Tongue (tissue), 3 donors: ENCODE measurements around the gene ATM. TPM values are rescaled to one million over a fixed set of nuclear protein-coding genes. Genes with fewer than 3 reads are reported as not detected.
A peak's percentile ranks its signal among the peaks of the same experiment; 100 is the strongest.
"Not testable (repeated sequence)": the region's sequence is repeated elsewhere in the genome, so short reads cannot be mapped to it uniquely, and the experiment has no call there.

Experiments
- DNase-seq: peaks from one replicate; pipeline ENCODE4 v3.0.0-alpha.2; 2015
- small RNA-seq: library from RNA; depleted of rRNA; stranded (forward); fragments of <200 nt; gene quantifications from one replicate; pipeline ENCODE3, GENCODE V24; 2014; ENCODE audit warnings: low replicate concordance
- total RNA-seq: library from RNA; depleted of rRNA; stranded (reverse); fragments of >200 nt; gene quantifications from one replicate; pipeline ENCODE4 v1.2.3, GENCODE V29; 2014

The ATM gene
- total RNA-seq, 1 donor from 2014 or later, result 76.3 TPM

DNA sequence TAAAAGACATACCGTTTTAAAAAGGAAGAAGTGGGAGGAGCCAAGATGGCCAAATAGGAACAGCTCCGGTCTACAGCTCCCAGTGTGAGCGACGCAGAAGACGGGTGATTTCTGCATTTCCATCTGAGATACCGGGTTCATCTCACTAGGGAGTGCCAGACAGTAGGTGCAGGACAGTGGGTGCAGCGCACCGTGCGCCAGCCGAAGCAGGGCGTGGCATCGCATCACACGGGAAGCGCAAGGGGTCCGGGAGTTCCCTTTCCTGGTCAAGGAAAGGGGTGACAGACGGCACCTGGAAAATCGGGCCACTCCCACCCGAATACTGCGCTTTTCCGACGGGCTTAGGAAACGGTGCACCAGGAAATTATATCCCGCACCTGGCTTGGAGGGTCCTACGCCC is 150.6 kb downstream of the ATM start:
- DNase-seq, result not testable (repeated sequence)

DNA sequence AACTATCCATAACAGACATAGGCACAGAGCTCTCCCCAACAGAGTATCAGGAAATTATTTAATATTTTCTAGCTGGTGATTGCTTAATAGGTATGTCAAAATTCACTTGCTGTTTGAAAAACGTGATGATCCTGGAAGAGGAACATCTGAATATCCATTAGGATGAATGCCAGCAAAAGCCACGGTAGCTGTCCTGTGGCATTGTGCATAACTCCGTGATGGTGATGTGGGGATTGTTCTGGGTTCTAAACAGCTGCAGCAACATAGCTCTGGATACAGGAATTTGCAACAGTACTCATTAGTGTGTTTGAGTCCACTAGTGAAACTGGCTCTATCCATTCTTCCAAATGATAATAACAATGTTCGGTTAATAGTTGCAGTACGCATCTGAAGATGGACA is 165.7 kb downstream of the ATM start:
- DNase-seq, result no peak

DNA sequence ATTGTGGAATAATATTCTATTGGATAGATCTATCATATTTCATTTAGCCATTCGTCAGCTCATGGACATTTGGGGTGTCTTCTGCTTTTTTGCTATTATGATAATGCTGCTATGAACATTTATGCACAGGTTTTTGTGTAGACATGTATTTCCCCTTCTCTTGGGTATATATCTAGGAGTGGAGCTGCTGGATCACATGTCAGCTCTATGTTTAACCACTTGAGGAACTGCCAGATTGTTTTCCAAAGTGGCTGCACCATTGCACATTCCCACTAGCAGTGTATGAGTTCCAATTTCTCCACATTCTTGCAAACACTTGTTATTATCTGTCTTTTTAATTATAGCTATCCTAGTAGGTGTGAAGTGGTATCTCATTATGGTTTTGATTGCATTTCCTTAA is 169.5 kb downstream of the ATM start:
- DNase-seq, result no peak

DNA sequence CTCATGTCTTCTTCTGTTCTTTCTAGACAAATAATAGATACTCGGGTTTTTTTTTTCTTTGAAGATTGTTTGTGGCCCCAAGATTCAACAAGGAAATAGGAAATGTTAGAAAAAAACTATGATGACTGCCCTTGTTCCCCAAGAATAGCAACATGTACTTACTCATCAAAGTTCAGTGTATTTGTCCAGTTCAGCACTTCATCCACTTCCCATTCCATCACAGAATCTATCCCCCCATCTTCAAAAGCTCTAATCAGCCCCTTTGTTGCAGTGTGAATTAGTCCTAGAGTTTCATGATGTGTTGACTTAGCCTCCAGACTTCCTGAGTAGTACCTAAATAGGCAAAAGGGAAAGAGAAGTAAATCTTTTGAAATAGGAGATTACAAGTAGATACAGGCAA is 170.2 kb downstream of the ATM start:
- DNase-seq, result peak; percentile 2

DNA sequence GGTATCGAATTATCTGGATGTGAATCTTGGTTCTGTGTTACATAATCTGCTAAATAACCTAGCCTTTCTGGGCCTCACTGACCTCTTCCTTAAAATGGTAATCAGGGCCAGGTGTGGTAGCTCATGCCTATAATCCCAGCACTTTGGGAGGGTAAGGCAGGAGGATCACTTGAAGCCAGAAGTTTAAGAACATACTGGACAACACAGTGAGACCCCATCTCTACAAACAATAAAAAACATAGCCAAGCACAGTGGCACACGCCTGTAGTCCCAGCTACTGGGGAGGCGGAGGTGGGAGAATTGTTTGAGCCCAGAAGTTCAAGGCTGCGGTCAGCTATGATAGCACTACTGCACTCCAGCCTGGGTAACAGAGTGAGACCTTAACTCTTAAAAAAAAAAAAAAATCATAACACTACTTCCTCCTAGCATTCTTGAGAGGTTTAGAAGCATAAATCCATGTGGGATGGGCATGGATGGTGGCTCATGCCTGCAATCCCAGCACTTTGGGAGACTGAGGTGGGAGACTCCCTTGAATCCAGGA is 171.9 kb downstream of the ATM start:
- DNase-seq, result no peak

DNA sequence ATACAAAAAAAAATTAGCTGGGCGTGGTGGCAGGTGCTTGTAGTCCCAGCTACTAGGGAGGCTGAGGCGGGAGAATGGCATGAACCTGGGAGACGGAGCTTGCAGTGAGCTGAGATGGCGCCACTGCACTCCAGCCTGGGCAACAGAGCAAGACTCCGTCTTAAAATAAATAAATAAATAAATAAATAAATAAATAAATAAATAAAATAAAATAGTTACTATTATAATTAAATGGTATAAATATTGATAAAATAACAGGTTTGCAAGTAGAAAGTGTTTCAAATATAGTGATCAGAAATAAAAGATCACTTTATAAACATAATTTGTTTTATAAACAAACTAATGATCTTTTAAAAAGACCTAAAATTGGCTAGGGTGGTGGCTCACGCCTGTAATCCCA is 173.8 kb downstream of the ATM start:
- not testable (repeated sequence) for DNase-seq

DNA sequence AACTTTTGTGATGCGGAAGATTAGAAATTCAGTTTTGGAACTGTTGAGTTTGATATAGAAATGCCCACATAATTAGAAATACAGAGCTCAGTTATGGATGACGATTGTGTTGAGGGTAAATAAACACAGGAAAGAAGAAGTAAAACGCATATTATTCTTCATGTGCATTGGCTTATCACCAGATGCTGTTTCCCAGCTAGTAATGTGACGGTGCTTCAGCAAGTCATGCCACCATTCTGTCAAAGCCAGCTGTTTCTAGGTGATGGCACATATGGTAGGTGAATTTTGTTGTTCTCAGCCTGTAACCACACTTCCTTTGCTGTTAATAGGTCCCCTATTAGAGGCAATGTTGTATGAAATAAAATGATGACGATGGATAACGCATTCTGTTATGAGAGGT is 175.6 kb downstream of the ATM start:
- no peak for DNase-seq

DNA sequence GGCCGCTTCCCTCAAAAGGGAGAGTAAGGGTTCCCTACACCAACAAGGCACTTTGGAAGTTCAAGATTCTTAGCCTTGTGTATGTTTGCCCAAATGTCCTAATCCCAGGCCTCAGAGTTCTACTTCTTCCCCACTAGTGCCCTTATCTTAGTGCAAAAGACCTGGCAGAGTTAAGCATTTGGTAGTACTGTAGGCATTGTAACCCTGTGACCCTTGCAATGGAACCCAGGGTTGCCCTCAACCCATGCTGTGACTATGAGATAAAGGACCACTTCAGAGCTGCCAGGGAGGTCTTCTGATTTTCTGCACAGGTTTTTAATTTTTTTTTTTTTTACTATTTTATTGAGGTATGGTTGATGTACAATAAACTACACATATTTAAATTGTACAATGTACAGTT is 179.4 kb downstream of the ATM start:
- DNase-seq, result no peak

DNA sequence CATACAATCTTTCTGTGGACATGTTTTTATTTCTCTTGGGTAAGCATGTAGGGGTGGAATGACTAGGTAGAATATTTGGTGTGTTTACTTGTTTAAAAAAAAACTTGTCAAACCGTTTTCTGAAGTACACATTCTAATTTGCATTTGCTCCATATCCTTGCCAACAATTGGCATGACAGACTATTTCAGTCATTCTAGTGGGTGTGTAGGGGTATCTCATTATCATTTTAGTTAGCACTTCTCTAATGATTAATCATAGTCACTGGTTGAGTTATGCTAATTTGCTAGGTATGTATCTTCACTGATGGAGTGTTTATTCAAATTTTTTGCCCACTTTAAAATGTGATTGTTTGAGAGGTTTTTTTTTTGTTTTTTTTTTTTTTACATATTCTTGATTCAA is 180.2 kb downstream of the ATM start:
- DNase-seq, result no peak

DNA sequence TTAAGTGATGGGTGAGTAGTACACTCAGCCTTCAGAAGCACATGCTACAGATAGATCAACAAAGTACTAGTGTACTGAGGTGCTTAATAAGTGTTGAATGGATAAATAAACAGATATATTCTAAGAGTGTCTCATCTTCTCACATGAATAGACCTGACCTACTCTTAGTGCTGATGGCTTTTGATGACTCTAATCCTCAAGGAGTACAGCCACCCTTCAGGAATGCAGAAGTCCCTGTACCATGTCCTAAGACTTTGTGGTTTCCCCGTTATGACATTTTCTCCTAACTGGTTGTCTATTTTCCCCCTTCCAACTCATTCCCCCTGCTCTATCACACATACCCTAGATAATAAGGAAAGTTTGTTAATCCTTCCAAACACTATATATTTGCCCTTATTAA is 182.8 kb downstream of the ATM start:
- DNase-seq, result no peak

DNA sequence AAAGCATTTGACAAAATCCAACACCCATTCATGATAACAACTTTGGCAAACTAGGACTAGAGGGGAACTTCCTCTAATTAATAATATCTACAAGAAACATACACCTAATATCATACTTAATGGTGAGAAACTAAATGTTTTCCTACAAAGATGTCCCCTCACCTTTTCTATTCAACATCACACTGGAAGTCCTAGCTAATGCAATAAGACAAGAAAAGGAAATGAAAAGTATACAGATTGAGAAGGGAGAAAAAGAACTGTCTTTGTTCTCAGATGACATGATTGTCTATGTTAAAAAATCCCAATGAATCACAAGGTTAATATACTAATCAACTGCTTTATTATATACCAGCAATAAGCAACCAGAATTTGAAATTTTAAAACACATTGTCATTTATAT is 192.1 kb downstream of the ATM start:
- no peak for DNase-seq

DNA sequence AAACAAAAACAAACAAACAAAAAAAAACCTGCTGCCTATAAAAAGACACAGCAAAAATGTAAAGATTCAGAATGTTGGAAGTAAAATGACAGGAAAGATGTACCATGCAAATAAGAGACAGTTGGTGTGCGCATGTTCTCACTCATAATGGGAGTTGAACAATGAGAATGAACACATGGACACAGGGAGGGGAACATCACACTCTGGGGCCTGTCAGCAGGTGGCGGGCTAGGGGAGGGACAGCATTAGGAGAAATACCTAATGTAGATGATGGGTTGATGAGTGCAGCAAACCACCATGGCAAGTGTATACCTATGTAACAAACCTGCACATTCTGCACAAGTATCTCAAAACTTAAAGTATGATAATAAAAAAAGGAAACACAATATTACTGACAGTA is 194.7 kb downstream of the ATM start:
- peak; percentile 5 for DNase-seq

Small RNA genes within 50 kb of the gene (small RNA-seq; reads per million reads assigned to genes)
- gene RF00019, result not detected

Other genes with a start within 250 kb of the ATM start
- 67.1 TPM for gene CUL5, start 214.2 kb upstream of the ATM start, total RNA-seq
- gene ACAT1, start 101.5 kb upstream of the ATM start, total RNA-seq, result 260 TPM
- gene NPAT, start 429 bp upstream of the ATM start, total RNA-seq, result 14.8 TPM
- gene C11orf65, start 244.5 kb downstream of the ATM start, total RNA-seq, result 2.5 TPM